Right kidney (tissue), 1 donor: ENCODE results near the gene MGMT.

Experiments used
- DNase-seq: peaks from one replicate; pipeline ENCODE4 v3.0.0-alpha.2; 2016

Gene MGMT

DNA sequence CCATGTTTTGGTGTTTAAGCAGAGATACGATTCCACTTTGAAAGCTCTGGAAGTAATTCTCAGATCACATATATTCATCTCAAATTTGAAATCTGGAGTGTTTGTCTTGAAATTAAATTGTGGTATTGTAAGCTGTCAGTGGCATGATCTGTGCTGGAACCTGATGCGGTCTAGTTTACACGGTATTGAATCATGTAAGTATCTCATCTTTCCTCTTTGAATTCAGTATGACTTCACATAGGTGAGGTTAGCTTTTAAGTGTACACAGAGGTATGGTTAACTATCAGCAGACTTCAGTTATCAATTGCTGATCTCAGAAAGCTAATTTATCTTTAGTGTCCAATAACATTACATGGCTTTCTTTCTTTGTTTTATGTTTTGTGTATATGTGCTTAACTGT lies 155.2 kb downstream of the MGMT start:
- no peak for DNase-seq

- no peak for DNase-seq
These were observed 155.7 kb downstream of the MGMT start for GRCh38 chr10:129622736-129623135.

- DNase-seq = no peak
These were observed 157.5 kb downstream of the MGMT start for GRCh38 chr10:129624526-129624925.

- DNase-seq = no peak
These were observed 159.3 kb downstream of the MGMT start for GRCh38 chr10:129626309-129626708.

- peak; percentile 26 for DNase-seq
These were observed 159.9 kb downstream of the MGMT start for GRCh38 chr10:129626796-129627435.

DNA sequence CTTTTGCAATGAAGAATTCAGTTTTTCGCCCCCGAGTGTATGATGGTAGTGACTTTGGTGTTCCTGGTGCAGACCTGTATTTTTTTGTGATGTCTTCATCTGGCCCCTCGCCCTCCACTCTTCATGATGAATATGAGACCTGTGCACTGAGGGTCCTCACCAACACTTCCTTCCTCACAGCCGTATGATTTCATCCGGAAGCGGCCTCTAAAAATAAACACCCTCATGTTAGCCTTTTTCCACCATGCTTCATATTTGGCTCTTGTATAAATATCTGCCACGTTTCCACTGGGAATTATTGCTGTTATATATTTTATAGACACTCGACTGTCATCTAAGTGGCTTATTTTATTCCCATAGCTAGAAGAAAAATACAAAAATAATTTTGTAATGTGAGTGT lies 160.4 kb downstream of the MGMT start:
- peak; percentile 12 for DNase-seq

GRCh38 chr10:129628823-129629222 lies 161.8 kb downstream of the MGMT start:
- DNase-seq = no peak

GRCh38 chr10:129629911-129630310 lies 162.9 kb downstream of the MGMT start:
- DNase-seq = no peak

- no peak for DNase-seq
These were observed 164.0 kb downstream of the MGMT start for GRCh38 chr10:129631006-129631405.

- no peak for DNase-seq
These were observed 165.0 kb downstream of the MGMT start for GRCh38 chr10:129631870-129632623.

GRCh38 chr10:129637010-129637409 lies 170.0 kb downstream of the MGMT start:
- no peak for DNase-seq

DNA sequence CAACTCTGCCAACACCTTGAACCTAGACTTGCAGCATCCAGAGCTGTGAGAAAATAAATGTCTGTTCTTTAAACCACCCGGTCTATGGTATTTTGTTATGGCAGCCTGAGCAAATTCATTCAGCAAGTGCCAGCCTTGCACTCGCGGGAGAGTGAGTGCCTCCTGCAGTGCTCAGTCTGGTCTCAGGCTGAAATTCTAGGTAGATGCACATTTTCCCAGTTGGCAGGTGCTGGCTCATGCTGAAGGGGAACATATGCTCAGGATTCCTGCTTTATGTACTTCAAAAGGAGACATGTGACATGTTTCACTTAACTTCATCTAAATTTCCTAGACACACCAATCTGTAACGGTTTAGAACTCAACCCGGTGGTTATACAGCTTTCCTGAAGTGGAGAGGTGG lies 170.8 kb downstream of the MGMT start:
- DNase-seq = no peak

GRCh38 chr10:129641351-129641750 lies 174.3 kb downstream of the MGMT start:
- no peak for DNase-seq

DNA sequence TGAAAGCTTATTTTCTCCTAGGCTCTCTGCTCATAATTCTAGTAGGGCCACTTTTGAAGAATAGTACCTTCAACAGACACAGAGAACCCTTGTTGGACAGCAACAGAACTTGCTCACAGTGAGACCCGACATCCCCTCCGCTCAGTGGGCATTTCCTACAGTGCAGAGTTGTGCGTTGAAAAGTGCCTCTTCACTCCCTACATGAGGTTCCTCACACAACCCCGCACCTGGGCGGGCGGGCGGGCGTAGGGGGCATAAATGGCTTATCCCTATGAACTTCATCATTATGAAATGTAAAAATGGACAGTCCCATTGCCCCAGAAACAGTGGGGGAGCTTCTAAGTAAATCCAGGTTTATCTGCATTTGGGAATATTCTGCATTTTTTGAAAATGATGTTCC lies 174.9 kb downstream of the MGMT start:
- DNase-seq = no peak

- DNase-seq = no peak
These were observed 175.4 kb downstream of the MGMT start for GRCh38 chr10:129642427-129642826.

GRCh38 chr10:129643266-129643665 lies 176.2 kb downstream of the MGMT start:
- no peak for DNase-seq

DNA sequence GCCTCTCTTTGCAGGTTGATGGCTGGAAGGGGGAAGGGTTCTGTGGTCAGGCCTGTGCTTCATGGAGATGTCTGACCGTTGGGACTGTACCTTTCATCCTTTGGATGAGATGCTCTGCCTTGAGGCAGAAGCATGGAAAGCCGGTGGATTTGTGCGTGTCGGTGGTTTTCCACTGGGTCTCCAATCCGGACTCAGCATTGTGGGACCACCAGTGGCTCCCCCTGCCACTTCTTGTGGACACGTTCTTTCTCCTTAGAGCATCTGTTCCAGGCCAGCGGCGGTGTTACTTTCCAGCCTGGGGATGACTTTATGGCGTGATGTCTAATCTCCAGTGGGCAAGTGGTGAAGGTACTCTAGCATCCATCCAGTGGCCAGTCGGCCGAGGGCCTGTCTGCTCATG lies 178.4 kb downstream of the MGMT start:
- DNase-seq = no peak

GRCh38 chr10:129646973-129647372 lies 179.9 kb downstream of the MGMT start:
- no peak for DNase-seq

- no peak for DNase-seq
These were observed 180.5 kb downstream of the MGMT start for GRCh38 chr10:129647590-129647989.

DNA sequence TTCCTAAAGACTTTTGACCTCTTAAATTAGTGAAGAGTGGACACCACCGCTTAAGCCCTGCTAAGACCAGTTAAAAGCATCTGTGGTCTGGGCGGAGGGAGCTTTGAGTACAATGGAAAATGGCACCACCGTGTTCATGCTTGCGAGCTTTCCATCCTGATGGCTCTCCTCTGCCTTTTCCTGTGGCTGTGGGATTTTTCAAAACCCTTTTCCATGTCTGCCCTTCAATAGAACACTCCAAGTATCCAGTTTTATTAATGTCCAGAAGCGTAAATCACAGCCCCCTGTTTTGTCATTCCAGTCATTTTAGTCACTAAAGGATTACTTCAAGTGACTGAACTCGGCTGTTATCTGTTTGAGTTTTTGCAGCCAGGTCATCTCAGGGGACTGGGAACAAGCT lies 181.8 kb downstream of the MGMT start:
- no peak for DNase-seq

DNA sequence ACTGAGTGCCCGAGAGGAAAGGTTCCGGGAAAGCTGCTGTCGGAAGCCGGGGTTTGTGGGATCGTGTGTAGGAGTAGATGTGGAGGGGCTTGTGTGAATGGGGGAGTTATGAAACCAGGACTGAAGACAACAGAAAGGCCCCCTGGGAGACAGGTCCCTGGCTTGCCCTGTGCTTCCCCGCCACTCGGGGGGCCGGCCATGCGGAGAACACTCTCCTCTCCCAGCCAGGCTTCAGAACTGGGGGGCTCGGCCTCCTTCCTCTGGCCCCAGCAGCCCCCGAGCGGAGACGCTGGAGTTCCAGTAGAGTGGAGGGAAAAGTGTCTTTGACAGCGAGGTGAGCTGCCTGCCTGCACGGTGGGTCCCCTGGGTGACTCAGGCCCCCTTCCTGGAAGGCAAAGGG lies 185.0 kb downstream of the MGMT start:
- no peak for DNase-seq

- no peak for DNase-seq
These were observed 185.6 kb downstream of the MGMT start for GRCh38 chr10:129652521-129653201.

- DNase-seq = no peak
These were observed 186.4 kb downstream of the MGMT start for GRCh38 chr10:129653428-129653827.

DNA sequence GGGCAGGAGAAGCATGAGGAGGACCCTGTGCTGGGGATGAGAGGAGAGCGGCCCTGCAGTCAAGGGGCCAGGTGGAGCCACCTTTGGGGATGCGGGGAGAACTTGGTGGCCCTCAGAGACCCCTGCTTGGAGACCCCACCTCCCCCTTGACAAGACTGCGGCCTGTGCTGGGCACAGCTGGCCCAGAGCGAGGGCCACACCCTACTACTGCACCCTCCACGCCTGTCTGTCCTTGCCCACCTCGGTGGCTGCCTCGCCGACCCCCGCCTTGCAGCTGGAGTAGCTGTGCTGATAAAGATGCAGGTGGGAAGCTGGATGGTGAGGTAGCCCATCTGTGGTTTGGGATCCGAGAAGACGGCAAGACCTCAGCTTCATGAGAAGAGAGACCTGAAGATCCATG lies 186.8 kb downstream of the MGMT start:
- DNase-seq = no peak
